GM23338 (cell line): ENCODE measurements around the gene GP9. TPM values are rescaled to one million over a fixed set of nuclear protein-coding genes. Genes with fewer than 3 reads are reported as not detected.

Experiments
- ATAC-seq: fragments of 200-7000 bp; cut with Tn5 transposase; 3 replicates; pipeline ENCODE4 v1.9.1; 2020
- DNase-seq: peaks from one replicate; pipeline ENCODE4 v3.0.0-alpha.2; 2015; ENCODE audit warnings: low spot score
- H2AFZ ChIP-seq: fragments of 200-600 bp; sonication (generic); 2 replicates; pipeline ENCODE4 v1.8.0; 2016; ENCODE audit warnings: antibody characterized with exemption, mild to moderate bottlenecking, moderate library complexity
- H3F3A ChIP-seq: fragments of 200-600 bp; sonication (generic); replicated peaks from 2 replicates; pipeline ENCODE4 v1.8.0; 2017; ENCODE audit warnings: antibody characterized with exemption, mixed run types, low read depth
- H3K27ac ChIP-seq: fragments of 200-600 bp; sonication (generic); 2 replicates; pipeline ENCODE4 v1.6.1; 2016; ENCODE audit warnings: low read depth
- H3K27me3 ChIP-seq: fragments of 200-600 bp; sonication (generic); 2 replicates; pipeline ENCODE4 v1.8.0; 2016; ENCODE audit warnings: mild to moderate bottlenecking, mixed run types, moderate library complexity; ENCODE audit not compliant: insufficient read depth
- H3K36me3 ChIP-seq: fragments of 200-600 bp; sonication (generic); 2 replicates; pipeline ENCODE4 v1.8.0; 2016; ENCODE audit warnings: mild to moderate bottlenecking; ENCODE audit not compliant: insufficient read depth
- H3K4me1 ChIP-seq: fragments of 200-600 bp; sonication (generic); 2 replicates; pipeline ENCODE4 v1.8.0; 2016; ENCODE audit warnings: mild to moderate bottlenecking, moderate library complexity; ENCODE audit not compliant: insufficient read depth
- H3K4me2 ChIP-seq: fragments of 200-600 bp; sonication (generic); 2 replicates; pipeline ENCODE4 v1.7.1; 2017; ENCODE audit warnings: mixed run types
- H3K4me3 ChIP-seq: fragments of 200-600 bp; sonication (generic); 2 replicates; pipeline ENCODE4 v1.6.1; 2016; ENCODE audit warnings: mixed run types
- H3K79me2 ChIP-seq: fragments of 200-600 bp; sonication (generic); replicated peaks from 2 replicates; pipeline ENCODE4 v1.8.0; 2017; ENCODE audit warnings: mild to moderate bottlenecking; ENCODE audit not compliant: insufficient read depth
- H3K9me2 ChIP-seq: fragments of 200-600 bp; sonication (generic); 2 replicates; pipeline ENCODE4 v1.8.0; 2017; ENCODE audit not compliant: insufficient read depth
- H4K20me1 ChIP-seq: fragments of 200-600 bp; sonication (generic); replicated peaks from 2 replicates; pipeline ENCODE4 v1.8.0; 2017; ENCODE audit warnings: mild to moderate bottlenecking; ENCODE audit not compliant: insufficient read depth
- H3K27ac Mint-ChIP-seq: 2 replicates; pipeline ENCODE4 v1.8.0; 2020; ENCODE audit warnings: inconsistent platforms, mild to moderate bottlenecking, moderate library complexity, mixed read lengths
- H3K27me3 Mint-ChIP-seq: 3 replicates; pipeline ENCODE4 v1.8.0; 2022; ENCODE audit warnings: low read depth, mild to moderate bottlenecking, moderate library complexity, mixed read lengths, inconsistent platforms; ENCODE audit not compliant: insufficient read depth, poor library complexity
- H3K36me3 Mint-ChIP-seq: 3 replicates; pipeline ENCODE4 v1.8.0; 2021; ENCODE audit warnings: low read depth, mild to moderate bottlenecking, inconsistent platforms, moderate library complexity, mixed read lengths
- H3K4me1 Mint-ChIP-seq: 3 replicates; pipeline ENCODE4 v1.8.0; 2020; ENCODE audit warnings: mild to moderate bottlenecking, inconsistent platforms, mixed read lengths
- H3K4me3 Mint-ChIP-seq: 3 replicates; pipeline ENCODE4 v1.8.0; 2021; ENCODE audit warnings: moderate library complexity, mild to moderate bottlenecking, inconsistent platforms, mixed read lengths
- H3K9me3 Mint-ChIP-seq: 3 replicates; pipeline ENCODE4 v1.8.0; 2020; ENCODE audit warnings: moderate library complexity, mild to moderate bottlenecking, inconsistent platforms, mixed read lengths
- CREB1 ChIP-seq: fragments of 250-450 bp; sonication (Bioruptor Pico); IDR thresholded peaks from 2 replicates; pipeline ENCODE4 v1.5.0; 2020; ENCODE audit warnings: low read depth, mild to moderate bottlenecking, moderate library complexity
- CTCF ChIP-seq, 2 experiments: fragments of 200-600 bp in 1 of 2; sonication (generic) in 1 of 2; conservative IDR thresholded peaks; 2 replicates each; pipeline versions ENCODE4 v1.5.1 to v1.6.1; 2016 to 2017; ENCODE audit warnings: antibody characterized with exemption in 2 of 2, low read depth in 2 of 2, mild to moderate bottlenecking in 2 of 2, moderate library complexity in 1 of 2
- ETS1 ChIP-seq: IDR thresholded peaks from 2 replicates; pipeline ENCODE4 v1.6.1; 2016; ENCODE audit warnings: antibody characterized with exemption
- EZH2 ChIP-seq: fragments of 200-600 bp; sonication (generic); IDR thresholded peaks from one replicate; pipeline ENCODE4 v1.8.0; 2017; ENCODE audit warnings: antibody characterized with exemption, mild to moderate bottlenecking, low read depth; ENCODE audit not compliant: unreplicated experiment
- EZH2phosphoT487 ChIP-seq: fragments of 200-600 bp; sonication (generic); IDR thresholded peaks from one replicate; pipeline ENCODE4 v1.8.1; 2018; ENCODE audit warnings: antibody characterized with exemption; ENCODE audit not compliant: unreplicated experiment
- JUNB ChIP-seq: IDR thresholded peaks from one replicate; pipeline ENCODE4 v1.6.1; 2016; ENCODE audit warnings: antibody characterized with exemption; ENCODE audit not compliant: unreplicated experiment
- NANOG ChIP-seq: IDR thresholded peaks from 2 replicates; pipeline ENCODE4 v1.6.1; 2016; ENCODE audit warnings: antibody characterized with exemption, borderline replicate concordance
- POLR2AphosphoS5 ChIP-seq: IDR thresholded peaks from 2 replicates; pipeline ENCODE4 v1.6.1; 2016; ENCODE audit warnings: antibody characterized with exemption, low read depth
- REST ChIP-seq: IDR thresholded peaks from one replicate; pipeline ENCODE4 v1.6.1; 2018; ENCODE audit warnings: antibody characterized with exemption; ENCODE audit not compliant: unreplicated experiment
- STAT1 ChIP-seq: IDR thresholded peaks from one replicate; pipeline ENCODE4 v1.6.1; 2016; ENCODE audit warnings: antibody characterized with exemption; ENCODE audit not compliant: unreplicated experiment
- ZNF114 ChIP-seq: fragments of 250-450 bp; sonication (Bioruptor Pico); IDR thresholded peaks from 2 replicates; pipeline ENCODE4 v1.5.0; 2020; ENCODE audit warnings: mild to moderate bottlenecking, moderate library complexity
- ZNF331 ChIP-seq: fragments of 250-450 bp; sonication (Bioruptor Pico); IDR thresholded peaks from 2 replicates; pipeline ENCODE4 v1.5.0; 2020; ENCODE audit warnings: low read depth, mild to moderate bottlenecking, moderate library complexity
- ZNF462 ChIP-seq: fragments of 250-450 bp; sonication (Bioruptor Pico); IDR thresholded peaks from 2 replicates; pipeline ENCODE4 v1.5.0; 2020; ENCODE audit warnings: mild to moderate bottlenecking, moderate library complexity
- polyA plus RNA-seq: library from polyadenylated mRNA; unstranded; fragments of >200 nt; fragmentation: Nextera tagmentation; extraction: Ambion mirVana; gene quantifications from 2 replicates; pipeline ENCODE4 v1.2.1, GENCODE V29; 2016
- total RNA-seq: library from RNA; depleted of rRNA; stranded (reverse); fragments of >200 nt; shearing (Covaris generic); gene quantifications from 2 replicates; pipeline ENCODE4 v1.2.3, GENCODE V29; 2014

GP9 gene
- total and polyA plus RNA-seq, 2 experiments from 2014 or later: not detected

- no peaks in the 10 kb centered on the region for H4K20me1 ChIP-seq
- DNase-seq (no peak), ATAC-seq (no peak)
- H3K27ac Mint-ChIP-seq: no peak overlapping the region
- H3K4me3 Mint-ChIP-seq: no peak overlapping the region; the same call in 2 of the 3 replicates
- H3K4me3 ChIP-seq: no peak overlapping the region
- no peaks in the 10 kb centered on the region for H3K4me1 ChIP-seq
- no peaks in the 10 kb centered on the region for H3K9me2 ChIP-seq
- no peaks in the 10 kb centered on the region for H3K27me3 ChIP-seq
- no peaks in the 10 kb centered on the region for H3K9me3 Mint-ChIP-seq
- H3K36me3 ChIP-seq: no peaks in the 10 kb centered on the region
- H3K4me1 Mint-ChIP-seq: no peaks in the 10 kb centered on the region
- TF ChIP-seq CTCF (conservative IDR thresholded peaks at IDR 0.05; ENCODE audit: low read depth in 2 of 2) (no peak), CREB1 (CRISPR knock-in tag) (no peak), POLR2AphosphoS5 (no peak), ZNF331 (no peak), NANOG (no peak), EZH2phosphoT487 (no peak), STAT1 (no peak), ZNF114 (CRISPR knock-in tag) (no peak), REST (no peak), ZNF462 (no peak), JUNB (no peak), ETS1 (no peak), EZH2 (no peak)
- H3K36me3 Mint-ChIP-seq: no peaks in the 10 kb centered on the region
- H3K27ac ChIP-seq: no peak overlapping the region
- no peak overlapping the region for H2AFZ ChIP-seq
- peaks cover 6% of the 10 kb centered on the region for H3K27me3 Mint-ChIP-seq
- H3K79me2 ChIP-seq: no peaks in the 10 kb centered on the region
- H3F3A ChIP-seq: no peaks in the 10 kb centered on the region
- H3K4me2 ChIP-seq: no peak overlapping the region
Measured at GRCh38 chr3:129082026-129082425, 21.4 kb downstream of the GP9 start.
